GM12872 (cell line): ENCODE data around the gene TFAP2D.

ENCODE experiments used
- TF ChIP-seq, protein P1 (sequence below): IDR thresholded peaks from 3 replicates; pipeline ENCODE4 v1.5.1; 2011; ENCODE audit warnings: low read depth, mild to moderate bottlenecking, low read length, moderate library complexity; ENCODE audit not compliant: insufficient read depth

The TFAP2D gene

DNA sequence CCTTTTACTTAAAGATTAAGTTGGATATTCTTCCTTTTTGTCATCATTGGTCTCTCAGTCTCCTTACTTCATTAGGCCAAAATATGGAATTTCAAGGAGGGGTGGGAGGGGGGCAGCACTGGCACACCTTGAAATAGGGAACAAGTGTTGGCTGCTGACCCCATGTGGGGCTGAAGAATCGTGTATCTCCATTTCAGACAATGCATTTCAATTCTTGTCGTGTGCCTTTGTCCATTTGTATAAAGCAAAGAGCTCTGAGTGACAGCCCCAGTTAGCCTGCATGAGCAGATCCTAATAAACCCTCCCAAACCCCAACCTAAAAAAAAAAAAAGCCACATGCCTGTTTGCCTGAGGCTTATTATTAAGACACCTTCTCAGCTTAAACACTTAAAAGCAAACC, 1.0 kb upstream of the TFAP2D start:
- TF ChIP-seq, protein P1, sequence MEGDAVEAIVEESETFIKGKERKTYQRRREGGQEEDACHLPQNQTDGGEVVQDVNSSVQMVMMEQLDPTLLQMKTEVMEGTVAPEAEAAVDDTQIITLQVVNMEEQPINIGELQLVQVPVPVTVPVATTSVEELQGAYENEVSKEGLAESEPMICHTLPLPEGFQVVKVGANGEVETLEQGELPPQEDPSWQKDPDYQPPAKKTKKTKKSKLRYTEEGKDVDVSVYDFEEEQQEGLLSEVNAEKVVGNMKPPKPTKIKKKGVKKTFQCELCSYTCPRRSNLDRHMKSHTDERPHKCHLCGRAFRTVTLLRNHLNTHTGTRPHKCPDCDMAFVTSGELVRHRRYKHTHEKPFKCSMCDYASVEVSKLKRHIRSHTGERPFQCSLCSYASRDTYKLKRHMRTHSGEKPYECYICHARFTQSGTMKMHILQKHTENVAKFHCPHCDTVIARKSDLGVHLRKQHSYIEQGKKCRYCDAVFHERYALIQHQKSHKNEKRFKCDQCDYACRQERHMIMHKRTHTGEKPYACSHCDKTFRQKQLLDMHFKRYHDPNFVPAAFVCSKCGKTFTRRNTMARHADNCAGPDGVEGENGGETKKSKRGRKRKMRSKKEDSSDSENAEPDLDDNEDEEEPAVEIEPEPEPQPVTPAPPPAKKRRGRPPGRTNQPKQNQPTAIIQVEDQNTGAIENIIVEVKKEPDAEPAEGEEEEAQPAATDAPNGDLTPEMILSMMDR = no peak

DNA sequence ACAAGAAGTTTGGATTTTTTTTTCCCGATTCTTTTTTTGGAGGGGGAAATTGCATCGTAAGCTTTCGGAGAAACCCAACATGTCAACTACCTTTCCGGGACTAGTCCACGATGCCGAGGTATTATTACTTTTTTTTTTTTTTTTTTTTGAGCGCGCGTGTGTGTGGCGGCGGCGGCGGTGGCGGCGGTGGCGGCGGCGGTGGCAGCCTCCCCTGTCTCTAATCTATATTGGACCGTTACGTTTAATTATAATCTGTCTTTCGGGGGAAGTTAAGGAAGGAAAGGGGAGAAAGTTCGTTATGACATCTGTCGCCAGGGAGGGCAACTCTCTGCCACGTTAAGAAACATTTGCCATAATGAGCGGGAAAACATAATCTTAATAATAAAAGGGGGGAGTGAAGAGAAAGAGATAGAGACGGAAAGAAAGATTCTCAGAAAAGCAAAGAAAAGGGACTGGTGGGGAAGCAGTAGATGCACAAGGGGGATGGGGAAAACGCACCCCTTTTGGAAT, 706 bp downstream of the TFAP2D start:
- TF ChIP-seq, protein P1 = no peak

DNA sequence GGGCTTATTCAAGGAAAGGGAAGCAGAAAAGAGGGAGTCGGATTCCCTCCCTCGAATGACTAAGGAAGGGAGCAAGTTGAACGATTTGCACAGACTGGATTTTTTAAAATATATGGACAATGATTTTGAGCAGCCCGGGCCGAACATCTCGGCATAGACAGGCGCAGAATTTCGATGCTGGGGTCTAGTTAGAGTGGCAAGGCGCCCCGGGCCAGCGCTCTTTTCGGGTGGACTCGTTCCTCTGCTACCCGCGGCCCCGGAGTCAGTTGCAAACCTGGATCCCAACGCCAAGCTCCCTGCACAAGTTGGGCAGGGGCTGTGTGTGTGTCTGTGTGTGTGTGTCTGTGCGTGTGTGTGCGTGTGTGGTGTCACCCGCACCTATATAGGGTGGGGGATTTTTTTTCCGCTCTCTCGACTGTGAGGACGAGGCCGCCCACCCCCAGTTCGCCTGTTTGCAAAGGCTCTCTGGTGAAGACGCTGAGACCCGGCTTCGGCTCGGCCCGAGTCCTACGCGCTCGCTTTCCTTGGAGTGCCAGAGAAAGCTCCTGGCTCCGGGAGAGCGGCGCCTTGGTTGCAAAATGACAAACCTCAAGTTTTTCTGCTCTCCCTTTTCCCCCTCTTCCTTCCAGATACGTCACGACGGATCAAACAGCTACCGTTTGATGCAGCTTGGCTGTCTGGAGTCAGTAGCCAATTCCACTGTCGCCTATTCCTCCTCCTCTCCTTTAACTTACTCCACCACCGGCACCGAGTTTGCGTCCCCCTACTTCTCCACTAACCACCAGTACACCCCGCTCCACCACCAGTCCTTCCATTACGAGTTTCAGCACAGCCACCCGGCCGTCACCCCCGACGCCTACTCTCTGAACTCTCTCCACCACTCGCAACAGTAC, 1.4 kb downstream of the TFAP2D start:
- TF ChIP-seq, protein P1 = no peak

DNA sequence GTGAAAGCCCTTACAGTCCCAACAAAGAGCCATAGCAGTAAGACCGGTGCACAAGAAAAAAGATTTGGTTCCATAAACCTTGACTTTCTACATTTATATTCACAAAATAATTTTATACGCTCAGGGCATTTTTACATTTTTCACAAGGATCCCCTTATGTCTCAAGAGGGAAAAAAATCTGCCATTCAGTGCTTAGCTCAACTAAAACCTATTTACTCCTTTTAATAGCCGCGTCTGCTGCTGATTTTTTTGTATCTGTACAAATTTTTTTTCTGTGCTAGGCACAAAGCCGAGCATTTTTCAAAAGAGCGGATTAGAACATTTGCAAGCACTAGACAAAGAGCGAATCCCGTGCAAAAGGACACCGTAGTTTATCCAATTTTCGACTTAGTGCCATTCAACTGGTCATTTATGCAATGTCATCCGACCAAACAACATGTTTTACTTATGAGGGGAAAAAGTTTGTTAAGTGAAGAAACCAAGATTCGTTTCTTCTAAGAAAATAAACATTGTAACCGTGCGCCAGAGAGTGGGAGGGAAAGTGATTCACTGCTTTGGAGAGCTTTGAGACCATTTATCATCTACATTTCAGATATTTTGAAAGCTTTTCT, 3.7 kb downstream of the TFAP2D start:
- TF ChIP-seq, protein P1 = no peak

DNA sequence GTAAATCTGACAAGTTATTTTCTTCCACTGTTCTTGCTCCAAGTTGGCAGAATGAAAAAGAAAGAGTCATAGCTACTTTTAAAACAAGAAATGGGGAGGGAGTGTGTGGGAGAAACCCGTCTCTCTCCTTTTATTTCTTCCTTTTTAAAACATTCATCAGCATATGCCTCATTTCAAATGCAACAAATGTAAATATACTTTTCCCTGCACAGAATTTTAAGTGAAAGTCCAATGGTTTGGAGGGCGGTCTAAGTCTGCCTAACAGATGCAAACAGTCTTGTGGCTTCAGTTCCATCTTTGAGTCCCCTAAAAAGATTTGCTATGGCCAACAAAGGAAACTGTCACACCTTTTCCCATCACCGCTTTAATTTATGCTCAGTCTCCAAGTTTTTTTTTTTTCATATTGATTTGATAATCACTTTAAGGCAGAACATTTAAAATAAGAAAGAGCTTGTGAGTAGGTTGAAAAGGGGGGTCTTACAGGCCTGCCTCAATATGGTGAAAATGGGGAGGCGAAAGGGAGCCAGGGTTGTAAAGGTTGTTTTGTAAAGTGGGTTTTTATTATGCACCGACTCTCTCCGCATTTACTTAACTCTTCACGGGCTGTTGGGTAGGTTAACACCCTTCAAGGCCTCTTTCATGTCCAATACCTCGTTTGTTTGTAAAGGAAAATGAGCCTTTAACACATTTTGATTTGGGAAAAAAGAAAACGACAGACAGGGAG, 4.6 kb downstream of the TFAP2D start:
- TF ChIP-seq, protein P1 = no peak

DNA sequence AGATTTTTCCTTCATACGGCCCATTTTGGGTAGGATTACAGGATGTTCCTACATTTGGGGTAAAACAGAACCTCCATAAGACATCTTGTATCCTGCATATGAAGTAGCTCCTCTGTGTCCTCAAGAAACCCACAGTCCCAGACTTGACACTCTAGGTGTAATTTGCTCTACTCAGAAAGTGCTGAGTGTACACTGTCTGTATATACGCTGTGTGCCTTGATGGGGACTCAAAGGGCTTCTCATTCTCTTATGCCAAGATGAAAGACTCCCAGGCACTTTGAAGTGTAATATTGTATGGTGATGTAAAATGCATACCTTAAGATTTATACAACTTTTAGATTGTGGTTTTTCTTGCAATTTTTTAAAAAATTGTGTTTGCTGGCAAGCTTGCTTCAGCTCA, 5.2 kb downstream of the TFAP2D start:
- TF ChIP-seq, protein P1 = no peak

DNA sequence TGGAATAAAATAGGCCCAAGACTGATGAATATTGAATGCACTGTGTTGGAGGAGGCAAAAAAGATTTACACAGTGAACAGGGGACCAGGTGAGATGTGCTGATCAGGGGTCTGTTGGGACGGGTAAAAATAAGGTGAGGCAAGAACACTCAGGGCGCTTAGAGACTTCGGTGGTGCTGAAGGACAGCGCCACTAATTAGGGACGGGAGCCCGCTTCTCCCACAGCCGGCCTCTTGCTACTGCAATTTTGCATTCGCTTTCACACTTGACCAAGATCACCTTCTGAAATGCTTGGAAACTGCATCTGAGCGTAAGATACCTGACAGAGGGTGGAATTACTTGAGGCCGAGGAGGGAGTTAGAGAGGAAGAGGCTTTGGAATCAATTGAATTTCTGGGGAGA, 7.3 kb downstream of the TFAP2D start:
- TF ChIP-seq, protein P1 = no peak
